Activated CD4-positive, alpha-beta memory T cell treated with anti-CD3 and anti-CD28 coated beads, Interleukin-2, amount 10 ng/mL, durations not matched to agents 7 days and 5 days (primary cell): ENCODE data around the gene UPP2. TPM values are rescaled to one million over a fixed set of nuclear protein-coding genes. Genes with fewer than 3 reads are reported as not detected.

Source experiments
- CTCF ChIA-PET: fragments of 350-600 bp; sonication (Branson Sonifier 250); formaldehyde crosslinking; loops from one replicate; lab custom pipeline; 2021; ENCODE audit warnings: antibody characterized with exemption, inconsistent platforms; lab: Charles Lee
- POLR2A ChIA-PET: fragments of 350-600 bp; sonication (Branson Sonifier 250); formaldehyde crosslinking; loops from one replicate; lab custom pipeline; 2021; ENCODE audit warnings: antibody characterized with exemption; lab: Charles Lee
- DNase-seq: peaks from one replicate; pipeline ENCODE4 v3.0.0-alpha.2; 2020
- H3K27ac Mint-ChIP-seq: one replicate; pipeline ENCODE4 v1.8.0; 2021; ENCODE audit warnings: mild to moderate bottlenecking, mixed read lengths
- H3K27me3 Mint-ChIP-seq: one replicate; pipeline ENCODE4 v1.8.0; 2021; ENCODE audit warnings: mixed read lengths
- H3K36me3 Mint-ChIP-seq: one replicate; pipeline ENCODE4 v1.8.0; 2021; ENCODE audit warnings: low read depth, mixed read lengths
- H3K4me1 Mint-ChIP-seq: one replicate; pipeline ENCODE4 v1.8.0; 2021; ENCODE audit warnings: mixed read lengths
- H3K4me3 Mint-ChIP-seq: one replicate; pipeline ENCODE4 v1.8.0; 2021; ENCODE audit warnings: mild to moderate bottlenecking, mixed read lengths
- H3K9me3 Mint-ChIP-seq: one replicate; pipeline ENCODE4 v1.8.0; 2021; ENCODE audit warnings: mixed read lengths
- total RNA-seq, 2 experiments: library from RNA; stranded (reverse); gene quantifications; one replicate each; pipeline ENCODE4 v1.2.3, GENCODE V29; 2021

Gene UPP2
- total RNA-seq, 2 experiments from 2014 or later, result not detected

DNA sequence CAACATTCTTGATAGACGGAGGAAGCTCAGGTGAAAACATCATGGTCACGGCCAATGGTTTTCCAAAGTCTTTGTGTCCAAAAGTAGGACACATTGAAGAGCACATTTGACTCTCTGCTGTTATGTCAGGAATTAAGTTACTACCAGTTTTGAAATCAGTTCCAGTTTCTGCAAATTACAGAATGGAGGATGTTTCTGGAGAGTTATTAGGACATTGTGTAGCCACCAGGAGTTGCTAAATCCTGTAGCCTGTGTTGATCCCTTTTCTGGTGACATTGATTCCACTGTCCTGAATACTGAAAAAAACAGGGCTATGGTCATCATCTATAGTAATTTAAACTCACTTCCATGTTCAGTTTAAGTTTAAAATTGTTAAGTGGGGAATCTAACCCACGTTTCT lies 15.3 kb downstream of the UPP2 start:
- Mint-ChIP-seq H3K4me3 (no peak overlapping the region), H3K27me3 (peaks cover 5% of the 10 kb centered on the region), H3K4me1 (no peaks in the 10 kb centered on the region), H3K36me3 (no peaks in the 10 kb centered on the region), H3K9me3 (no peaks in the 10 kb centered on the region), H3K27ac (no peak overlapping the region)
- ChIA-PET CTCF (no interaction called here), POLR2A (no interaction called here)
- DNase-seq, result no peak

- no peak overlapping the region for H3K27ac Mint-ChIP-seq
- ChIA-PET POLR2A (no interaction called here), CTCF (no interaction called here)
- H3K36me3 Mint-ChIP-seq, result no peaks in the 10 kb centered on the region
- no peaks in the 10 kb centered on the region for H3K9me3 Mint-ChIP-seq
- H3K27me3 Mint-ChIP-seq, result peaks cover 6% of the 10 kb centered on the region
- no peak overlapping the region for H3K4me3 Mint-ChIP-seq
- no peak for DNase-seq
- no peaks in the 10 kb centered on the region for H3K4me1 Mint-ChIP-seq
Measured at GRCh38 chr2:158120102-158120501, 18.4 kb downstream of the UPP2 start.

DNA sequence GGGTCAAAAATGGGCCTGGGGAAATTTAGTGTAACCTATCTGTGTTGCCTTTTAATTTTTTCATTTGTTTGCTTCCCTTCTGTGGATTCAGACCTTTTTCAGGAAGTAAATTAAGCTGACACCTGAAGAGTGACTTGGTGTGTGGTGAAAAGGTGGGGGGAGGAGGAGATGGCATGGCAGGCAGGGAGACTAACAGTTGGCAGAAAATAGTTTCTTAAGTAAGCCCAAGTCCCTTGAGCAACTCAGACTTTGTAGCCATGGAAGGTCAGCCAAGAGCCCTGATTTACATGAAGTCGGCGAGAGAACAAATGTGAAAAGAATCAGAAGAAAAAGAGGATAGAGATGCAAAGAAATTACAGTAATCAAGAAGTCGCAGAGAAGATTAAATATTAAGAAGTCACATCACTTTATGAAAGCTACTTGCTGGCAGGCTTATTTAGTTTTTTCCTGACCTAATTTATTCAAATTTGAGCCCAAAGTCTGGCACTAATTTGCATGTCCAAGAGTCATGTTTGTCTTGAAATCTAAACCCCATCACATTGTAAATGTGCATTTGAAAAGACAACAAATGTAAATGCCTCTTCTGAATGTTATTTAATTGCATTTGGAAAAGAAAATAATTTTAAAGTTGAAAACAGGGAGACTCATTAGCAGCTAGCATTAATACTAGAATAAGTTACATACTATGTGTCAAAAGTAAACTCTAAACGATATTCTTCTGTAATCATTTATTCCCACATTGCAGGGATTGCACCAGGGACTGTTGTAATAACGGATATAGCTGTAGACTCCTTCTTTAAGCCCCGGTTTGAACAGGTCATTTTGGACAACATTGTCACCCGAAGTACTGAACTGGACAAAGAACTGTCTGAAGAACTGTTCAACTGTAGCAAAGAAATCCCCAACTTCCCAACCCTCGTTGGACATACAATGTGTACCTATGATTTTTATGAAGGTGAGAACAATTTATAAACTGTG lies 19.3 kb downstream of the UPP2 start:
- Mint-ChIP-seq H3K27ac (no peak overlapping the region), H3K4me3 (no peak overlapping the region), H3K4me1 (no peaks in the 10 kb centered on the region), H3K9me3 (no peaks in the 10 kb centered on the region), H3K27me3 (peaks cover 6% of the 10 kb centered on the region), H3K36me3 (no peaks in the 10 kb centered on the region)
- DNase-seq, result no peak
- POLR2A ChIA-PET, result no interaction called here
- CTCF ChIA-PET, result no interaction called here

DNA sequence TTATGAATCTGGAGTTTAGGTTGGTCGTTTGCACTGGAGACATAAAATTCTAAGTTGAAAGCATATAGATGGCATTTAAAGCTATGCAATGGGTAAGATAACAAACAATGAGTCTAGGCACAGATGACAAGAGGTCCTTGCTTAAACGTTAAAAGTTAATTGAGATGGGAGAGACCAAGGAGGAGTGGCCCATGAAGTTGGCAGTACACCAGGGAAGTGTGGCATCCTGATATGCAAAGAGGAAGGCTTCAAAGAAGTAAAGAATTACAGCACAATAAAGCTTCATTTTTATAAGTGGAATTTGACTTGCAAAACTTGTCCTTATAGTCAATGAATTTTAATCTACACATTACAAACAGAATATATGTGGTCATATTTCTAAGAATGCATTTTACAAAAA lies 23.2 kb downstream of the UPP2 start:
- Mint-ChIP-seq H3K36me3 (no peaks in the 10 kb centered on the region), H3K4me1 (no peaks in the 10 kb centered on the region), H3K27me3 (peaks cover 10% of the 10 kb centered on the region), H3K4me3 (no peak overlapping the region), H3K9me3 (no peaks in the 10 kb centered on the region), H3K27ac (no peak overlapping the region)
- CTCF ChIA-PET, result no interaction called here
- POLR2A ChIA-PET, result no interaction called here
- no peak for DNase-seq

GRCh38 chr2:158125756-158126498 lies 24.3 kb downstream of the UPP2 start:
- no peak overlapping the region for H3K27ac Mint-ChIP-seq

GRCh38 chr2:158127380-158127804 lies 25.7 kb downstream of the UPP2 start:
- CTCF ChIA-PET, result no interaction called here
- Mint-ChIP-seq H3K27me3 (peaks cover 7% of the 10 kb centered on the region), H3K27ac (no peak overlapping the region), H3K9me3 (no peaks in the 10 kb centered on the region), H3K4me3 (no peak overlapping the region), H3K4me1 (no peaks in the 10 kb centered on the region), H3K36me3 (no peaks in the 10 kb centered on the region)
- POLR2A ChIA-PET, result no interaction called here
- DNase-seq, result no peak

More at GRCh38 chr2:158125756-158126498, 24.3 kb downstream of the UPP2 start:
- no peaks in the 10 kb centered on the region for H3K36me3 Mint-ChIP-seq
- no peak for DNase-seq
- ChIA-PET POLR2A (no interaction called here), CTCF (no interaction called here)
- no peaks in the 10 kb centered on the region for H3K4me1 Mint-ChIP-seq
- H3K27me3 Mint-ChIP-seq, result peaks cover 7% of the 10 kb centered on the region
- H3K9me3 Mint-ChIP-seq, result no peaks in the 10 kb centered on the region
- H3K4me3 Mint-ChIP-seq, result no peak overlapping the region

DNA sequence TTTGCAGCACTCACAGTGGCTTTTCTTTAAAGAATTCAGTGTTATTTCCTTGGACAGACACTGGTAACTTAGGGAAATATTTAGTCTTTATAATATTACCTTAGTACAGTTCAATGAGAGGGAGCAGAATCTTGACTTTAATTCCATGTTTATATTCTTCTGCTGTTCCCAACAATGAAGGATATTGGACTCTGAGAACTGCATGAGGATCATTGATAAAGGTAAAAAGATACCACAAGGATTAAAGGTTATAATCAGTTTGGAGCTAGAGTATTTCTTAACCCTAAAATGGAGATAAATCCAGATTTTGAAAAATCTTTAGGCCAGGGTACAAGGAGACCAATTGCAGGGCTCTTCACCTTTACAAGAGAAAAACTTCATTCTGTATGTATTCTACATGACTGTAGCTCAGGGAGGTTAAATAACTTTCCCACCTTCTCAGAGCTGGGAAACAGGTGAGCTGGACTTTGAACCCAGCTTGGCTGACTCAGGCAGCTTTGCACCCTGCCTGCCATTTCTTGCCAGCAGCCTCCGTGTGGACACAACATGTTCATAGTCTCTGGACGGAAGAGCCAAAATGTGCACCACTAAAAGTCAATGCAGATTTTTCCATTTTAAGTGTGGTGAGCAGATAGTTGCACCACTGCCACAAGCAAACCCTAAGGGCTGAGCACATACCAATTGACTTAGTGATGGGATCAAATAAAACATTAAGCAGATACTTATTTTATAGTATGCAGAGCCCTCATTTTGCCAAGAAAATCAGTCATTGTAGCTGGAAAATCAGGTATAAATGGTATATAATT lies 26.7 kb downstream of the UPP2 start:
- ChIA-PET CTCF (no interaction called here), POLR2A (no interaction called here)
- Mint-ChIP-seq H3K27ac (no peak overlapping the region), H3K9me3 (no peaks in the 10 kb centered on the region), H3K4me3 (no peak overlapping the region), H3K36me3 (no peaks in the 10 kb centered on the region), H3K4me1 (no peaks in the 10 kb centered on the region), H3K27me3 (peaks cover 7% of the 10 kb centered on the region)
- no peak for DNase-seq

GRCh38 chr2:158129037-158129436 lies 27.4 kb downstream of the UPP2 start:
- Mint-ChIP-seq H3K27ac (no peak overlapping the region), H3K4me3 (no peak overlapping the region), H3K4me1 (no peaks in the 10 kb centered on the region), H3K9me3 (no peaks in the 10 kb centered on the region), H3K36me3 (no peaks in the 10 kb centered on the region), H3K27me3 (peaks cover 7% of the 10 kb centered on the region)
- POLR2A ChIA-PET, result no interaction called here
- CTCF ChIA-PET, result no interaction called here
- DNase-seq, result no peak

DNA sequence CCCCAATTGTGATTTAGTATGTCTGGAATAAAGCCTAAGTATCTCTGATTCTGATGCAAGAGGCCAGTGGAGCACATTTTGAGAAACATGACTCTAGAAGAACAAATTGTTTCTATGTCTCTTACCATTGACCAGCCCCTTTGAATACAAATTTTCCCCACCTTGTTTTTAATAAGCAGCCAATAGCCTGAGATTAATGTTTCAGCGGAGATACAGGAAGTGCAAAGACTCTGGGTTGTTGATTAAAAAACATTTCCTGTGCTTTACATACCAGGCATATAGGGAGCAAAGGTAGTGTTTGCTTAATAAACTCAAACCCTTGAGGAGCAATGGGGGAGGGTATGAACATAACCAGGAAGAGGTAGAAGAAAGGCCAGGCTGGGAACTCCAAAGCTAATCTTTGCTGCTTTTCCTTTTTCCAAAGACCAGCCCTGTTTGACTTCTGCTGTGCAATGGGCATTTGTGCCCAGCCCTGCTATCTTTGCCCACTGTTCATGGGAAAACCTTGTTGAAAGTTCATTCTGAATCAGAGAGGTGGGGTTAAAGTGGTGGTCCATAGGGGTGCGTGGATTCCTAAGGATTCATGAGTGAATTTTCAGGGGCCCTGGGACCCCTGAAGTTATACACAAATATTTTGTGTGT lies 29.3 kb downstream of the UPP2 start:
- Mint-ChIP-seq H3K4me3 (no peak overlapping the region), H3K4me1 (no peaks in the 10 kb centered on the region), H3K27me3 (peaks cover 7% of the 10 kb centered on the region), H3K27ac (no peak overlapping the region), H3K9me3 (no peaks in the 10 kb centered on the region), H3K36me3 (no peaks in the 10 kb centered on the region)
- no peak for DNase-seq
- ChIA-PET POLR2A (no interaction called here), CTCF (no interaction called here)

GRCh38 chr2:158131483-158131912 lies 29.8 kb downstream of the UPP2 start:
- Mint-ChIP-seq H3K4me3 (no peak overlapping the region), H3K27ac (no peak overlapping the region), H3K9me3 (no peaks in the 10 kb centered on the region), H3K36me3 (no peaks in the 10 kb centered on the region), H3K27me3 (peaks cover 7% of the 10 kb centered on the region), H3K4me1 (no peaks in the 10 kb centered on the region)
- ChIA-PET POLR2A (no interaction called here), CTCF (no interaction called here)
- DNase-seq, result no peak

DNA sequence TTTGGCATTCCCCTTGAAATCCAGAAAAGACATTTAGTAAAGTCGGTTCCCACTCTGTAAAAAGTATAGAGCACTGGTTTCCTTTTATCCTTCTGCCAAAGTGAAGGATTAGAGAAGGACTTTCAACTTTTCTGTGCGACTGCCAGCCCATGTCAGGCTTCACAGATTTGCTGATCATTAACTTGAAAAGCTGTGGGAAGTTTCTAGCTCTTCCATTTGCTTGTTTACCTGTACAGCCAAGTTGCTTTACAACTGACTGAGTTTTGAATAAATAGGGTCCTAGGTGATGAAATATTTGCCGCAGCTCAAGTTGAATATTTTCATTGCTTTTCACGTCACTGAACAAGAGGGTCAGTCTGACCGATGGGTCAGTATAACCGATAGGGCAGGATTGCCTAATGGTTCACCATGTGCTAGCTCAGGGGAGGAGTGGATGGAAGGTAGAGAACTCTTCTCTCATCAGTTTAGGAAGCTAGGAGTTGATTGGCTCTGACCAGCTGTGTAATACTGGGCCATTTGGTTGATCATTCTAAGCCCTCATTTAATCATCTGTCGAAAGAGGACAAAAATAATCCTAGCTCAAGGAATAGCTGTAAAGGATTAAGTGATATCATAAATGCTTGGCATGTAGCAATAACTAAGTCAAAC lies 30.4 kb downstream of the UPP2 start:
- peaks cover 7% of the 10 kb centered on the region for H3K27me3 Mint-ChIP-seq
- H3K4me3 Mint-ChIP-seq, result no peak overlapping the region
- H3K27ac Mint-ChIP-seq, result no peak overlapping the region
- ChIA-PET POLR2A (no interaction called here), CTCF (no interaction called here)
- no peak for DNase-seq
- no peaks in the 10 kb centered on the region for H3K4me1 Mint-ChIP-seq
- no peaks in the 10 kb centered on the region for H3K36me3 Mint-ChIP-seq
- H3K9me3 Mint-ChIP-seq, result no peaks in the 10 kb centered on the region

DNA sequence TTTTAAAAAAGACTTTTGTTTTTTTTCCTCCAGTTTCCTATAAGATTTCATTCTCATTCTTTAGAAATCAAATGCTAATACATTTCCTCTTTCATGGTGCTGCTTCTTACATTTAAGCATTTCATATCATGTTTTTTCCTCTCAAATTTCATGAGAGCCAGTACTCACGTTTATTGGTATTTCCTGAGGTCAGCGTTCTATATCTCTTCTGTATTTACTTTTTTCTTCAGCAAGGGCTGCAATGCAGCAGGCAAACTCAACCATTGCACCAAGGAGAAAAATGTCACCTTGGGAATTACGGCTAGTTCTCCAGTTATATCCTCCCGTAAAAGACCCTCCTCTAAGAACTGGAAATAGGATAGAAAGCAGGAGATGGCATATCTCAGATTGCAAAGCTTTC lies 32.4 kb downstream of the UPP2 start:
- no peak overlapping the region for H3K4me3 Mint-ChIP-seq
- no peak overlapping the region for H3K27ac Mint-ChIP-seq
- H3K36me3 Mint-ChIP-seq, result no peaks in the 10 kb centered on the region
- no peak for DNase-seq
- peaks cover 4% of the 10 kb centered on the region for H3K27me3 Mint-ChIP-seq
- H3K9me3 Mint-ChIP-seq, result no peaks in the 10 kb centered on the region
- ChIA-PET POLR2A (no interaction called here), CTCF (no interaction called here)
- no peaks in the 10 kb centered on the region for H3K4me1 Mint-ChIP-seq
